GM06990 (cell line): ENCODE results near the gene SPATA2L.
"Not testable (repeated sequence)": the region's sequence is repeated elsewhere in the genome, so short reads cannot be mapped to it uniquely, and the experiment has no call there.

ENCODE experiments used
- DNase-seq: peaks from one replicate; pipeline ENCODE4 v3.0.0-alpha.2; 2011; ENCODE audit not compliant: insufficient read length; ENCODE audit errors: extremely low read depth
- H3K27me3 ChIP-seq: replicated peaks from 2 replicates; pipeline ENCODE4 v1.6.0; 2011; ENCODE audit warnings: low read length; ENCODE audit not compliant: control insufficient read depth, insufficient read depth
- H3K36me3 ChIP-seq: 2 replicates; pipeline ENCODE4 v1.5.1; 2011; ENCODE audit warnings: low read length; ENCODE audit not compliant: control insufficient read depth, insufficient read depth
- H3K4me3 ChIP-seq: replicated peaks from 2 replicates; pipeline ENCODE4 v1.5.1; 2011; ENCODE audit warnings: low read depth, mild to moderate bottlenecking, control low read depth, low read length
- CTCF ChIP-seq: IDR thresholded peaks from 2 replicates; pipeline ENCODE4 v1.5.1; 2011; ENCODE audit warnings: low read length, control low read depth, mild to moderate bottlenecking, inconsistent platforms; ENCODE audit not compliant: insufficient read depth, poor library complexity, severe bottlenecking

SPATA2L gene

DNA sequence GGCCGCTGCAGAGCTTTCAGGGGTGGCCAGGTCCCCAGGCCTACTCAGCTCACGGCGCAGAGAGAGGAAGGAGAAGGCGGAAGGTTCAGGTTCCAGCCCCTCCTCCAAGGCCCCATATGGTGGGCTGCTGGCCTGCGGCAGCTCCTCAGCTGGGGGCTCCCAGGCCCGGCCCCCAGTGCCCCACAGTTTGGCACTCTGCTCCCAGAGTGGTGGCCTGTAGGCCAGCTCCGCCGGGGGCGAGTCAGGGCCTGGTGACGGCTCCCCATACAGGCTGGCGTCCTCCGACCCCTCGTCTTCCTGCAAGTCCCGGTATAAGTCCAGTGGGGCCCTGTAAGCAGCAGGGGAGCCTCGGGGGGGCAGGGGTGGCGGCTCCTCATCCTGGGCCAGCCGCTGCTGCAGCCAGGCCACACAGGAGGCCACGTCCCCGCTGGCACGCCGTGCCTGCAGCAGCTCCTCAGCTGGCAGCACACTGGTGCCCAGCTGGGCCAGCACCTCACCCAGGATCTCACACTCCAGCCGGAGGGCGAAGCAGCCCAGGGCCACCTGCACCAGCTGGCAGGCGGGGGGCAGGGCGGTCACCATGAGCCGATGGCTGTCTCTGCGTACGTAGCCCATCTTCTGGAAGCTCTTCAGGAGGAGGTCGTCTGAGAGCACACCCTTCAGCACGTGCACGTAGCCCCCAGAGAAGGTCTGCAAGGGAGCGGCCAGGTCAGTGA lies 3.7 kb downstream of the SPATA2L start:
- H3K36me3 ChIP-seq: peaks cover 15% of the 10 kb centered on the region
- TF ChIP-seq CTCF: no peak
- no peak for DNase-seq
- no peaks in the 10 kb centered on the region for H3K27me3 ChIP-seq
- H3K4me3 ChIP-seq: no peak overlapping the region

DNA sequence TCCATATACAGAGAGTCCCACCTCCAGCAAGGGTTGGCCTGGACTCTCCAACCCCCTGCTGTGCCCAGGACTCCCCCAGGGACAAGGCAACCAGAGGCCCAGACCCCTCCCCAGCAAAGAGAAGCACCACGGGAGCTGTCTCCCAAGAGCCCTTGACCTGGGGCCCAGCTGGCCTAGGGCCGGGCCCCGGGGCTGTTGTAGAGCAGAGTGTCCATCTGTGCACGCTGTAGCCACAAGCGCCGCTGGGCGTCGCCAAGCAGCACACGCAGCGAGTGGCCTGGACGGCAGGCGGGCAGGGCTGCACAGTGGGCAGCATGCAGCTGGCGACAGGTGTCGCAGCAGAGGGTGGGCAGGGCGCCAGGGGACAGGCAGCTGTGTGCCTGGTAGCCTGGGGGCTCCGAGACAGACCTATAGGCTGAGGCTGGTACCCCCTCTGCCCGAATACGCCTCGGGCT lies 4.3 kb downstream of the SPATA2L start:
- Histone ChIP-seq H3K27me3 (no peaks in the 10 kb centered on the region), H3K4me3 (no peak overlapping the region), H3K36me3 (peaks cover 17% of the 10 kb centered on the region)
- no peak for TF ChIP-seq CTCF
- no peak for DNase-seq

DNA sequence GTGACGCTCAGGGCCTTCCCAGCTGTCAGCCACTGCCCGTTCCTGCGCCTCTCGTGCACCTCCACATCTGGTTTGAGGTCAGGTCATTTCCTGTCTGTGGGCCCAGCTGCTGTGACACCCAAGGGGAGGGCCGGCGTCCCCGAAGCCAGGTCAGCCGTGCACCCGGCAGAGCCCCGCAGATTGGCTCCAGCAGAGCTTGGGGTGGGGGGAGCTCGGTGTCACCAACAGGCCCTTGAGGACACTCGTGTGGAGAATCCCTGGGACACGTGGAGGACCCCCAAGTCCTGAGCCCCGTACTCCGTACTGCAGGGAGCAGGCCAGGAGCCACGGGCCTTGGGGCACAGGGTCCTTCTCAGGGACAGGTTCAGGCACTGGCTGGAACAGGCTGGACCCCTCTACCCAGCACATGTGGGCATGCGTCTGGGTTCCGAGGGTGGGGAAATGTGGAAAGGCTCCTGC lies 4.8 kb downstream of the SPATA2L start:
- Histone ChIP-seq H3K27me3 (no peaks in the 10 kb centered on the region), H3K4me3 (no peak overlapping the region), H3K36me3 (peaks cover 22% of the 10 kb centered on the region)
- DNase-seq: peak; percentile 66
- TF ChIP-seq CTCF: no peak

DNA sequence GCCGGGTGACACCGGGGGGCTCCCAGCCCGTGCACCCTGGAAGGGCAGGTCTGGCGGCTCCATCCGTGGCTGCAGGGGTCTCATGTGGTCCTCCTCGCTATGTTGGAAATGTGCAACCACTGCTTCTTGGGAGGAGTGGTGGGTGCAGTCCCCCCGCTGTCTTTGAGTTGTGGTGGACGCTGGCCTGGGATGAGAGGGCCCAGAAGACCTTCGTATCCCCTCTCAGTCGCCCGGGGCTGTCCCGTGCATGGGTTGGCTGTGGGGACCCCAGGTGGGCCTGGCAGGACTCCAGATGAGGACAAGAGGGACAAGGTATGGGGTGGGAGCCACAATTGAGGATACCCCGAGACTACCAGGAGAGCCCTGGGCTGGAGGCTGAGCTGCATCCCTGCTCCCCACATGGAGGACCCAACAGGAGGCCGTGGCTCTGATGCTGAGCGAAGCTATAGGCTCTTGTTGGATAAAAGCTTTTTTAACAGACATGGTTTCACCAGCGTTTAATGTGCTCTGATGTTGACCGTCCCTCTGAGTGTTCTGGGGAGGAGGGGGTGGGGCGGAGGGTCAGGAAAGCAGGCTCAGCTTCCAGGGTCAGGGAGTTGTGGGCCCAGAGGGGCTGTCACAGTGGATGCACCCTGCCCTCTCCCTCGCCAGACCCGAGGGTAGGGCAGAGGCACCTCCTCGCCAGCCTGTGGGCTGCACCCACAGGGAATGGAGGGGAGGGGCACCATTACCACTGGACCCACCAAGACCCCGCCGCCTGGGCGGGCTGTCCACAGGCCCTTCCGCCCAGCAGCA lies 5.4 kb downstream of the SPATA2L start:
- DNase-seq: no peak
- no peaks in the 10 kb centered on the region for H3K27me3 ChIP-seq
- no peak for TF ChIP-seq CTCF
- peaks cover 26% of the 10 kb centered on the region for H3K36me3 ChIP-seq
- no peak overlapping the region for H3K4me3 ChIP-seq

DNA sequence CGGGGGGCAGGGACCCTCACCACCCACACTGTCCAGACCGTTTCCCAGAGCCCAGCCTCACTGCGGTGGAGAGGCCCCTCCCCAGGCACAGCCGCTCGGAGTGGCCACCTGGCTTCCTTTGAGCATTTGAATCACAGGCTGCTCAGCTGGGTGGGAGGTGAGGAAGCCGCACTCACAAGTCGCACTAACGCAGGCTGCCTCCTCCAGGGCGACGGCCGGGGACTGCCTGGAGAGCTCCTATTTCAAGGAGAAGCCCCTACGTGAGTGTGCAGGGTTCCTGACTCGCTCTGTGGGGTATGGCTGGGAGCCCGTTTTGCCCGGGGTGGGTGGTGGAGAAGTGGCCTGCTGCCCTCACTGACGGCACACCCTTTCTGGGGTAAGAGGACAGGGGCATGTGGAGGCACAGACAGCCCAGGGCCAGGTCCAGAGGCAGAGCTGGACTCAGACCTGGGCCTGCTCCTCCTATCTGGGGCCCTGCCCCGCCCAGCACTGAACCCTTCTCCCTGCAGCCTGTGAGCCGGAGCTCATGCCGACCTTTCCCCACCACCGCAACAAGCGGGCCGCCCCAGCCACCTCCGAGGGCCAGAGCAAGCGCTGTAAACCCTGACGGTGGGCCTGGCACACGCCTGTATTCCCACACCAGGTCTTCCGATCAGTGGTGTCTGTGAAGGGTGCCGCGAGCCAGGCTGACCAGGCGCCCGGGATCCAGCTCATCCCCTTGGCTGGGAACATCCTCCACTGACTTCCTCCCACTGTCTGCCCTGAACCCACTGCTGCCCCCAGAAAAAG lies 6.2 kb downstream of the SPATA2L start:
- DNase-seq: no peak
- Histone ChIP-seq H3K4me3 (no peak overlapping the region), H3K27me3 (no peaks in the 10 kb centered on the region), H3K36me3 (peaks cover 30% of the 10 kb centered on the region)
- TF ChIP-seq CTCF: no peak

- H3K4me3 ChIP-seq, DNase-seq, H3K27me3 ChIP-seq: not testable (repeated sequence)
- H3K36me3 ChIP-seq: peaks cover 30% of the 10 kb centered on the region
These were observed 6.8 kb downstream of the SPATA2L start for GRCh38 chr16:89694784-89695085.
